ENCODE results near the gene TAT.

The TAT gene

GRCh38 chr16:71537643-71538042 lies 39.2 kb downstream of the TAT start:
- peaks cover 0 to 2% of the 10 kb centered on the region in 2 donors for H3K27me3 ChIP-seq (ENCODE audit: control insufficient read depth in 1 of 2, insufficient read depth in 2 of 2, low read length in 2 of 2)
- no peak overlapping the region for H3K27ac ChIP-seq (ENCODE audit: low read length)

GRCh38 chr16:71536752-71537499 lies 40.0 kb downstream of the TAT start:
- H3K27me3 ChIP-seq (ENCODE audit: control insufficient read depth in 1 of 2, insufficient read depth in 2 of 2, low read length in 2 of 2), result peaks cover 0 to 2% of the 10 kb centered on the region in 2 donors
- H3K36me3 ChIP-seq (ENCODE audit: control insufficient read depth in 2 of 2, insufficient read depth in 2 of 2, low read length in 2 of 2), result no peaks in the 10 kb centered on the region
- H3K9ac ChIP-seq (ENCODE audit: low read length in 2 of 2), result no peak overlapping the region
- H3K27ac ChIP-seq (ENCODE audit: low read length), result no peak overlapping the region
- H3K4me1 ChIP-seq (ENCODE audit: control insufficient read depth, insufficient read depth, low read length), result no peaks in the 10 kb centered on the region
- no peaks in the 10 kb centered on the region for H3K9me3 ChIP-seq (ENCODE audit: control insufficient read depth in 2 of 2, low read length in 2 of 2)
- no peak overlapping the region for H3K4me3 ChIP-seq (ENCODE audit: low read length in 2 of 2)

More at GRCh38 chr16:71537643-71538042, 39.2 kb downstream of the TAT start:
- Histone ChIP-seq H3K4me1 (ENCODE audit: control insufficient read depth, insufficient read depth, low read length) (no peaks in the 10 kb centered on the region), H3K9me3 (ENCODE audit: control insufficient read depth in 2 of 2, low read length in 2 of 2) (no peaks in the 10 kb centered on the region), H3K36me3 (ENCODE audit: control insufficient read depth in 2 of 2, insufficient read depth in 2 of 2, low read length in 2 of 2) (no peaks in the 10 kb centered on the region), H3K9ac (ENCODE audit: low read length in 2 of 2) (no peak overlapping the region), H3K4me3 (ENCODE audit: low read length in 2 of 2) (no peak overlapping the region)

- H3K4me3 ChIP-seq (ENCODE audit: low read length in 2 of 2), result no peak overlapping the region
- H3K4me1 ChIP-seq (ENCODE audit: control insufficient read depth, insufficient read depth, low read length), result no peaks in the 10 kb centered on the region
- no peak overlapping the region for H3K9ac ChIP-seq (ENCODE audit: low read length in 2 of 2)
- no peaks in the 10 kb centered on the region for H3K36me3 ChIP-seq (ENCODE audit: control insufficient read depth in 2 of 2, insufficient read depth in 2 of 2, low read length in 2 of 2)
- no peaks in the 10 kb centered on the region for H3K9me3 ChIP-seq (ENCODE audit: control insufficient read depth in 2 of 2, low read length in 2 of 2)
- peaks cover 0 to 2% of the 10 kb centered on the region in 2 donors for H3K27me3 ChIP-seq (ENCODE audit: control insufficient read depth in 1 of 2, insufficient read depth in 2 of 2, low read length in 2 of 2)
- H3K27ac ChIP-seq (ENCODE audit: low read length), result no peak overlapping the region
Observed at GRCh38 chr16:71532366-71532765, 44.5 kb downstream of the TAT start.

- H3K4me3 ChIP-seq (ENCODE audit: low read length in 2 of 2), result no peak overlapping the region
- H3K36me3 ChIP-seq (ENCODE audit: control insufficient read depth in 2 of 2, insufficient read depth in 2 of 2, low read length in 2 of 2), result no peaks in the 10 kb centered on the region
- H3K27ac ChIP-seq (ENCODE audit: low read length), result no peak overlapping the region
- H3K9ac ChIP-seq (ENCODE audit: low read length in 2 of 2), result no peak overlapping the region
- no peaks in the 10 kb centered on the region for H3K9me3 ChIP-seq (ENCODE audit: control insufficient read depth in 2 of 2, low read length in 2 of 2)
- peaks cover 0 to 5% of the 10 kb centered on the region in 2 donors for H3K27me3 ChIP-seq (ENCODE audit: control insufficient read depth in 1 of 2, insufficient read depth in 2 of 2, low read length in 2 of 2)
- peaks cover 2% of the 10 kb centered on the region for H3K4me1 ChIP-seq (ENCODE audit: control insufficient read depth, insufficient read depth, low read length)
Observed at GRCh38 chr16:71528863-71529262, 48.0 kb downstream of the TAT start.

GRCh38 chr16:71528257-71528656 lies 48.6 kb downstream of the TAT start:
- H3K27me3 ChIP-seq (ENCODE audit: control insufficient read depth in 1 of 2, insufficient read depth in 2 of 2, low read length in 2 of 2), result peaks cover 0 to 5% of the 10 kb centered on the region in 2 donors
- no peaks in the 10 kb centered on the region for H3K9me3 ChIP-seq (ENCODE audit: control insufficient read depth in 2 of 2, low read length in 2 of 2)
- no peak overlapping the region for H3K9ac ChIP-seq (ENCODE audit: low read length in 2 of 2)
- H3K4me3 ChIP-seq (ENCODE audit: low read length in 2 of 2), result no peak overlapping the region
- peaks cover 2% of the 10 kb centered on the region for H3K4me1 ChIP-seq (ENCODE audit: control insufficient read depth, insufficient read depth, low read length)
- no peaks in the 10 kb centered on the region for H3K36me3 ChIP-seq (ENCODE audit: control insufficient read depth in 2 of 2, insufficient read depth in 2 of 2, low read length in 2 of 2)
- no peak overlapping the region for H3K27ac ChIP-seq (ENCODE audit: low read length)

GRCh38 chr16:71526111-71526631 lies 50.7 kb downstream of the TAT start, which contains the start of gene CHST4:
Gene CHST4 (plus strand): TSS chr16:71526426. CDS start chr16:71536678, 10,252 bp downstream.
- Histone ChIP-seq H3K27ac (ENCODE audit: low read length) (no peak within 1 kb of the TSS), H3K4me3 (ENCODE audit: low read length in 2 of 2) (no peak within 1 kb of the TSS), H3K9me3 (ENCODE audit: control insufficient read depth in 2 of 2, low read length in 2 of 2) (no peaks in the 10 kb centered on the region), H3K9ac (ENCODE audit: low read length in 2 of 2) (no peak within 1 kb of the TSS), H3K36me3 (ENCODE audit: control insufficient read depth in 2 of 2, insufficient read depth in 2 of 2, low read length in 2 of 2) (no peaks in the 10 kb centered on the region), H3K27me3 (ENCODE audit: control insufficient read depth in 1 of 2, insufficient read depth in 2 of 2, low read length in 2 of 2) (peaks cover 0 to 5% of the 10 kb centered on the region in 2 donors), H3K4me1 (ENCODE audit: control insufficient read depth, insufficient read depth, low read length) (peaks cover 2% of the 10 kb centered on the region)

GRCh38 chr16:71524566-71525553 lies 52.0 kb downstream of the TAT start:
- H3K9ac ChIP-seq (ENCODE audit: low read length in 2 of 2), result no peak overlapping the region
- no peaks in the 10 kb centered on the region for H3K36me3 ChIP-seq (ENCODE audit: control insufficient read depth in 2 of 2, insufficient read depth in 2 of 2, low read length in 2 of 2)
- H3K9me3 ChIP-seq (ENCODE audit: control insufficient read depth in 2 of 2, low read length in 2 of 2), result no peaks in the 10 kb centered on the region
- peaks cover 2% of the 10 kb centered on the region for H3K4me1 ChIP-seq (ENCODE audit: control insufficient read depth, insufficient read depth, low read length)
- H3K27me3 ChIP-seq (ENCODE audit: control insufficient read depth in 1 of 2, insufficient read depth in 2 of 2, low read length in 2 of 2), result peaks cover 0 to 5% of the 10 kb centered on the region in 2 donors
- H3K27ac ChIP-seq (ENCODE audit: low read length), result no peak overlapping the region
- no peak overlapping the region for H3K4me3 ChIP-seq (ENCODE audit: low read length in 2 of 2)

GRCh38 chr16:71520550-71520949 lies 56.3 kb downstream of the TAT start:
- no peaks in the 10 kb centered on the region for H3K4me1 ChIP-seq (ENCODE audit: control insufficient read depth, insufficient read depth, low read length)
- no peaks in the 10 kb centered on the region for H3K9me3 ChIP-seq (ENCODE audit: control insufficient read depth in 2 of 2, low read length in 2 of 2)
- no peak overlapping the region for H3K4me3 ChIP-seq (ENCODE audit: low read length in 2 of 2)
- no peak overlapping the region for H3K27ac ChIP-seq (ENCODE audit: low read length)
- H3K9ac ChIP-seq (ENCODE audit: low read length in 2 of 2), result no peak overlapping the region
- H3K27me3 ChIP-seq (ENCODE audit: control insufficient read depth in 1 of 2, insufficient read depth in 2 of 2, low read length in 2 of 2), result peaks cover 0 to 2% of the 10 kb centered on the region in 2 donors
- no peaks in the 10 kb centered on the region for H3K36me3 ChIP-seq (ENCODE audit: control insufficient read depth in 2 of 2, insufficient read depth in 2 of 2, low read length in 2 of 2)
